ENCODE measurements around the gene GPC4. TPM values are rescaled to one million over a fixed set of nuclear protein-coding genes. Genes with fewer than 3 reads are reported as not detected.

GPC4 gene
- total and polyA plus RNA-seq, 12 donors = 1.7 to 10.0 (median 6.4) TPM

DNA sequence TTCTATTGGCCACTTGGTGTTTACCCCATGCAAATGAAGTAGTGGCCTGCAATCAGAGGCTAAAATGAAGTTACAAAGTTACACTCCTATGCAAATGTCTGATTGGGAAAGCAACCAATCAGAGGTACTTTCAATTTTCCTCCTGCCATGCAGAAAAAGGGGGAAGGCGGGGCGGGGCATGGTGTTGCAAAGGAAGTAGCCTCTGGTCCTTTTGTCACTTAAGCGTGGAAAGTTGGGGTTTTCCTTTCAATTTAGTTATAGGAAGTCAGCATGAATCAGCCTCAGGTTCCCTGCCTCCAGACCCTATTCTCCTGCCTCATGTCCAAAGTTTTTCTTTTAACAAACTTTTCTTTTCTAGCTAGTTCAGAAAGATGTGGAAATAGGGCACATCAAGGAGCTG is 69.3 kb downstream of the GPC4 start:
- H3K27me3 ChIP-seq = peaks cover 0 to 38% (median 0%) of the 10 kb centered on the region in 7 donors
- WGBS, 2 donors = 90 to 94% methylated on average over 3 of the region's 3 CpGs
- no peak overlapping the region for H3K27ac ChIP-seq
- TF ChIP-seq, protein P1, sequence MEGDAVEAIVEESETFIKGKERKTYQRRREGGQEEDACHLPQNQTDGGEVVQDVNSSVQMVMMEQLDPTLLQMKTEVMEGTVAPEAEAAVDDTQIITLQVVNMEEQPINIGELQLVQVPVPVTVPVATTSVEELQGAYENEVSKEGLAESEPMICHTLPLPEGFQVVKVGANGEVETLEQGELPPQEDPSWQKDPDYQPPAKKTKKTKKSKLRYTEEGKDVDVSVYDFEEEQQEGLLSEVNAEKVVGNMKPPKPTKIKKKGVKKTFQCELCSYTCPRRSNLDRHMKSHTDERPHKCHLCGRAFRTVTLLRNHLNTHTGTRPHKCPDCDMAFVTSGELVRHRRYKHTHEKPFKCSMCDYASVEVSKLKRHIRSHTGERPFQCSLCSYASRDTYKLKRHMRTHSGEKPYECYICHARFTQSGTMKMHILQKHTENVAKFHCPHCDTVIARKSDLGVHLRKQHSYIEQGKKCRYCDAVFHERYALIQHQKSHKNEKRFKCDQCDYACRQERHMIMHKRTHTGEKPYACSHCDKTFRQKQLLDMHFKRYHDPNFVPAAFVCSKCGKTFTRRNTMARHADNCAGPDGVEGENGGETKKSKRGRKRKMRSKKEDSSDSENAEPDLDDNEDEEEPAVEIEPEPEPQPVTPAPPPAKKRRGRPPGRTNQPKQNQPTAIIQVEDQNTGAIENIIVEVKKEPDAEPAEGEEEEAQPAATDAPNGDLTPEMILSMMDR (IDR thresholded peaks at IDR 0.05) = no peak
- ATAC-seq = no peak
- H3K4me1 ChIP-seq = no peaks in the 10 kb centered on the region
- no peaks in the 10 kb centered on the region for H3K36me3 ChIP-seq
- H3K9me3 ChIP-seq = no peaks in the 10 kb centered on the region
- no peak overlapping the region for H3K4me3 ChIP-seq
- intact Hi-C loops (cut with DNase I) = no loop called here
- DNase-seq = no peak

DNA sequence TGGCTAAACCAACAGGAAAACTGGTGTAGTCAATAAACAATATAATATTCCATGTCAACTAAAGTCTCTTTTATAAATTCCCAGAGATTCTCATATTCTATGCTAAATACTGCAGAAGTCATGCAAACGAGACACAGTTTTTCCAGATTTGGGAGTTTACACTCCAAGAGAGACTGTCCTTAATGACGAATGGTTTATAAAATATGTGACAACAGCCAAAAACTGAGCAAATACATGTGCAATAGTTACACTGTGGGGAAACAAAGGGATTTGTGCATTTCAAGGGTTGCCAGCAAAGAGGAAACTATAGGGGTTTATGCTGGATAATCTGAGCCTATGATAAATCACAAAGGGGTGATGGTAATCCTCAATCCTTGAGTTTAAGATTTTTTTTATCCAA is 75.7 kb downstream of the GPC4 start:
- Histone ChIP-seq H3K9me3 (no peaks in the 10 kb centered on the region), H3K4me1 (no peaks in the 10 kb centered on the region), H3K27ac (no peak overlapping the region), H3K27me3 (peaks cover 0 to 27% (median 0%) of the 10 kb centered on the region in 7 donors), H3K4me3 (no peak overlapping the region), H3K36me3 (no peaks in the 10 kb centered on the region)
- WGBS, 2 donors = 61 to 73% methylated on average over 2 of the region's 2 CpGs
- ATAC-seq = no peak
- intact Hi-C loops (cut with DNase I) = loop anchor here in 5 of 10 donors (5.0 to 10.0 kb wide), 4 partner anchors 75 to 335 kb away; partner anchors contain the start of gene GPC4 (in 1 of the 5)
- TF ChIP-seq, protein P1 (IDR thresholded peaks at IDR 0.05) = no peak
- no peak for DNase-seq

DNA sequence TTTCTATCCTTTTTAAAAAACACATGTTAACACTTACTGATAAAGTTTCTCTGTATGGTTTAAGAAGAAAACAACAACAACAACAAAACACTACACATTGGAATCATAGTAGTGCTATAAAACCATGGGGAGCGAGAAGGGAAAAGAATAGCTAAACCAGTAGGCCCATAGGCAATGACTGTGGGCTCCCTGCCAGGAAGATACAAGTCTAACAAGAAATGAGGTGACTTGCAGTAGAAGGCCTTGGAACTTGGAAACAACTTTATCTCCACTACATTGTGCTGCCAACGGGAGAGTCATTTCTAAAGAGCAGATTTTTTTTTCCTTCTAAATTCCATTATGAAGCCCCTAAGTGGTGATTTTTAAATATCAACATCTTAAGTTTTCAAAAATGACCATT is 78.0 kb downstream of the GPC4 start:
- DNase-seq (peak in 1 of 2 donors; percentile 3), ATAC-seq (no peak)
- no peaks in the 10 kb centered on the region for H3K36me3 ChIP-seq
- H3K4me1 ChIP-seq = no peaks in the 10 kb centered on the region
- TF ChIP-seq, protein P1 (IDR thresholded peaks at IDR 0.05) = no peak
- H3K27ac ChIP-seq = no peak overlapping the region
- no peak overlapping the region for H3K4me3 ChIP-seq
- WGBS, 2 donors = 68 to 79% methylated on average over 2 of the region's 2 CpGs
- intact Hi-C loops (cut with DNase I) = loop anchor here in 5 of 10 donors (5.0 to 10.0 kb wide), 4 partner anchors 78 to 338 kb away; partner anchors contain the start of gene GPC4 (in 1 of the 5)
- H3K27me3 ChIP-seq = peaks cover 0 to 38% (median 0%) of the 10 kb centered on the region in 7 donors
- no peaks in the 10 kb centered on the region for H3K9me3 ChIP-seq

DNA sequence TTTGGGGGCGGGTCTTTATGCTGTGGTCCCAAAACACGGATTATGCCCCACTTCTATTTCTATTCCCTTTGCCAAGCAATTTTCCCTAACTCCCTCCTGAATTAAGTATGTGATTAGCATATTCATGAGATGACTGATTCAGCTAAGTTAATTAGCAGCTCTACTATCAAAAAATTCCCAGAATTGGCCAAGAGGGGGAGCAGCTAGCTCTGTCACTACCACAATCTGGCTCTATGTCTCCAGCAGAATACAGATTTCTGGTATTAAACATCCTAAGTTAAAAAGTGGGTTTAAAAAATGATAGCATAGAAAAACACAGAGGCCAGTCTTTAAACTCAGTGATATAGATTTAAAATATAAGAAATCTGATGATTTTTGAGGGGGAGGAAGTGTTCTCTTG is 80.3 kb downstream of the GPC4 start:
- H3K4me1 ChIP-seq = no peaks in the 10 kb centered on the region
- ATAC-seq (no peak), DNase-seq (peak in 1 of 2 donors; percentile 3)
- H3K27me3 ChIP-seq = peaks cover 0 to 35% (median 0%) of the 10 kb centered on the region in 7 donors
- no peaks in the 10 kb centered on the region for H3K9me3 ChIP-seq
- intact Hi-C loops (cut with DNase I) = loop anchor here in 6 of 10 donors (2.0 to 10.0 kb wide), 5 partner anchors 80 to 340 kb away; partner anchors contain the start of gene GPC4 (in 1 of the 6)
- no peak overlapping the region for H3K4me3 ChIP-seq
- TF ChIP-seq, protein P1 (IDR thresholded peaks at IDR 0.05) = peak in 8 of 9 donors; percentile 24 to 61 (median 48)
- no peaks in the 10 kb centered on the region for H3K36me3 ChIP-seq
- 67 to 78% methylated on average over 2 of the region's 2 CpGs for WGBS, 2 donors
- no peak overlapping the region for H3K27ac ChIP-seq
